GM10847 (cell line): ENCODE data around the gene PTGDR2.

ENCODE experiments used
- POLR2A ChIP-seq: IDR thresholded peaks from 2 replicates; pipeline ENCODE4 v1.6.1; 2011; ENCODE audit not compliant: insufficient read length; ENCODE audit errors: extremely low read depth

Gene PTGDR2

GRCh38 chr11:60816590-60817157, 39.1 kb downstream of the PTGDR2 start:
- no peak for TF ChIP-seq POLR2A

DNA sequence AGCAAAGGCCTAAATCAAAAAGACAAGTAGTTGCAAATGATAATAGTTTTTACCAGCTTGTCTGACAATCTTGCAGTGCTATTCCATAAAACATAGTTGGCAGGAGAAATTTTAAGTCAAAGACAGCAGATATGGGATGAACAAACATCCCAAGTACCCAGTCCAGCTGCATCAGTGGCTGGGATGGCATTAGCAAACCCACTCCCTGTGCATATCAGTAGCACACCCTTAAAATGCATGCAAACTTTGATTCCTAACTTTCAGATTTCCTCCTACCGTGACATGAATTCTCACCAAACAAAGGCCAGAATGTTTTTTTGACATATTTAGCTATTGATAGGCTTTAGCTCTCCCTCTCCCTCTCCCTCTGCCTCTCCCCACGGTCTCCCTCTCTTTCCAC, 41.6 kb downstream of the PTGDR2 start:
- no peak for TF ChIP-seq POLR2A

GRCh38 chr11:60813324-60813723, 42.4 kb downstream of the PTGDR2 start:
- TF ChIP-seq POLR2A: no peak

DNA sequence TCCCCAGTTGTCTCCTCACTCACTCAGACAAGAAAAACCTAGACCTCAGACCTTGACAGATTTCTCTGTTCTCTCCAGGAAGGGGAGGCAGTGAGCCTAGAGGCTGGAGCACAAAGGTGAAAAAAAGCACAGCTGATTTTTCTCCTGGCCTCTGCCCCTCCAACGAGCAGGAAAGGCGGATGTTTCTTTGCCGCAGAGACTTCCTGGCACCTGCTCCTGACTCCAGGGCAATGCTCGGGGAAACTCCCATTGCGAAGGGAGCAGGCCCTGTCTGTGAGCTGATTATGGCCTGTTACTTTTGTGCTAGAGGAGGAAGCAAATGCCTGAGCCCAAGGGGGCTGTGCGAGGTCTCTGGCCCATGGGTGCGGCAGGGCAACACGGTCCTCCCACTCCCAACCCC, 45.2 kb downstream of the PTGDR2 start:
- TF ChIP-seq POLR2A: no peak

DNA sequence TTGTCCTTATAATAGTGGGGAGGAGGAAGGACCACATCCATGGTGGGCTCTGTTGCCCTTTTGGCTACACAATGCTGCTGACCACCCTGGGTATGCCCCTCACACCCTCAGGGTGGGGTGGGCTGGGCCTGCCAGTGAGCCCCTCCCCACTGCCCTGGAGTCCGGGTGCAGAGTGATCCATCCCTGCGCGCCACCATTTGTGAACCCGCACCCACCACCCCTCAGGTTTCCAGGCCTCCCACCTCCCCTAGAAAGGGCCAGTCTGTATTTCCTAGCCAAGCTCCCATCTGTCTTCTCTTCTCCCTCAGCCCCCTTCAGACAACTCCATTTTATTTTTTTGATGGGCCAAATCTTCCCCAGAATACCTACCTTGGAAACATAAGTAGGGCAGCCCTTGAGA, 45.6 kb downstream of the PTGDR2 start:
- TF ChIP-seq POLR2A: no peak

DNA sequence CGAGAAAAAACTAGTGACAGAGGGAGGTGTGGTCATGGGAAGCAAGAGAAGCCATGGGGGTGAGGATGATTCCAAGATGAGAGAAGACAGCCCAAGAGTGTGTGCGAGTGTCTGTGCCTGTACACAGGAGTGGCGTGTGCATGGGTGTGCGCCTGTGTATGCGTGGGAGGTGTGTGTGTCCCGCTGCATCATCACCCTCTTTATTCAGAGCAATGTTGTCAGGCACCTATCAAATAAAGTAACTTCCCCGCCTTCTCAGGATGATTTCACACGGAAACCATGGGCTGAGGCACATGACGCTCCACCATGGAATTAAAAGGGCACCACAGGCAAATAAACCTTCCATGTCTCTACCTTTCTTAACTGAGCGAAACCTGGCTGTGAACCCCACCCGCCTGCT, 46.1 kb downstream of the PTGDR2 start:
- TF ChIP-seq POLR2A: no peak

- no peak for TF ChIP-seq POLR2A
These were observed 46.5 kb downstream of the PTGDR2 start for GRCh38 chr11:60809249-60809648.

- TF ChIP-seq POLR2A: no peak
These were observed 52.3 kb downstream of the PTGDR2 start for GRCh38 chr11:60803273-60803936.

DNA sequence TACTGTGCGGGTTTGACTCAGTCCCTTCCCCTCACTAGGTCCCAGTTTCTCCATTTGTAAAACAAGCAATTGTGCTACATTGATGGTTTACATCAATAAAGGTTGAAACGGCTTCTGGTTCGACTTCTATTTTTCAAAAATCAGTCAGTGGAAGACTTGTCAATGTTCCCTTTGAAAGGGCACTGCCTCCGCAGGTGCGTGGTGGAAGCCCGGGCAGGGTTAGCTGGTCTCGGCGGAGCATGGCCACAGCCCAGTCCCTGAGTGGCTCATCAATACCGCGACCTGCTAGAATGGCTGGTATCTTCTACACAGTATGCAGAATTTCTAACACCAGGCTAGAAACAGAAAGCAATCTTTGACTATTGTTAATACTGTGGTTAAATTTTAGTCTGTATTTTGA, 54.6 kb downstream of the PTGDR2 start:
- TF ChIP-seq POLR2A: no peak
